WTC11 (cell line): ENCODE data around the gene DCLK2.

ENCODE experiments used
- JAZF1 ChIP-seq: fragments of 250-450 bp; sonication (Bioruptor Pico); IDR thresholded peaks from 2 replicates; pipeline ENCODE4 v1.9.0; 2021; ENCODE audit warnings: moderate library complexity, mild to moderate bottlenecking, inconsistent platforms
- TP53 ChIP-seq: sonication (generic); formaldehyde crosslinking; IDR thresholded peaks from 2 replicates; pipeline ENCODE4 v1.8.1; 2023; ENCODE audit warnings: mild to moderate bottlenecking, missing genetic modification reagents
- ZNF416 ChIP-seq: fragments of 250-450 bp; sonication (Bioruptor Pico); IDR thresholded peaks from 2 replicates; pipeline ENCODE4 v1.9.0; 2021; ENCODE audit warnings: mild to moderate bottlenecking, inconsistent platforms
- TF ChIP-seq, protein P1 (sequence below): sonication (generic); formaldehyde crosslinking; IDR thresholded peaks from 2 replicates; pipeline ENCODE4 v1.8.0; 2023; ENCODE audit warnings: missing genetic modification reagents, mild to moderate bottlenecking, borderline replicate concordance
- TF ChIP-seq, protein P2 (sequence below): fragments of 200-600 bp; IDR thresholded peaks from 2 replicates; pipeline ENCODE4 v1.8.0; 2022; ENCODE audit warnings: antibody characterized with exemption

DNA sequence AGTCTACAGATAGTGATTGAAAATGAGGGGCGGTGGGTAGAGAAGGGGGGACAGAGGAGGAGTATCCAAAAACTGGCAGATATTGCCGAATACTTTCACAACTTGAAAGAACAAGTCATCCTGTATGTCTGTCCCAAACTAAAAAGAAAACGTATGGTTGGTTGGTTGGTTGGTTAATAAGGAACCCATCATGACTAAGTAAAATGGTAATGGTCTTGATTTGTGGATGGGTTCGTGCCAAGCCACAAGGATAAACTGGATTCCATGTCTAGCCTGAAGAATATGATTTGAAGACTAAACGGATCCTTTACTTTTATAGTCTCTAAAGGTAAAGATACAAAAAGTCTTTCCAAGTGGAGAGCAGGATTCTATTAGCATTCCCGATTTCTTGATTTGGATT is 208.4 kb downstream of the DCLK2 start:
- TF ChIP-seq, protein P1, sequence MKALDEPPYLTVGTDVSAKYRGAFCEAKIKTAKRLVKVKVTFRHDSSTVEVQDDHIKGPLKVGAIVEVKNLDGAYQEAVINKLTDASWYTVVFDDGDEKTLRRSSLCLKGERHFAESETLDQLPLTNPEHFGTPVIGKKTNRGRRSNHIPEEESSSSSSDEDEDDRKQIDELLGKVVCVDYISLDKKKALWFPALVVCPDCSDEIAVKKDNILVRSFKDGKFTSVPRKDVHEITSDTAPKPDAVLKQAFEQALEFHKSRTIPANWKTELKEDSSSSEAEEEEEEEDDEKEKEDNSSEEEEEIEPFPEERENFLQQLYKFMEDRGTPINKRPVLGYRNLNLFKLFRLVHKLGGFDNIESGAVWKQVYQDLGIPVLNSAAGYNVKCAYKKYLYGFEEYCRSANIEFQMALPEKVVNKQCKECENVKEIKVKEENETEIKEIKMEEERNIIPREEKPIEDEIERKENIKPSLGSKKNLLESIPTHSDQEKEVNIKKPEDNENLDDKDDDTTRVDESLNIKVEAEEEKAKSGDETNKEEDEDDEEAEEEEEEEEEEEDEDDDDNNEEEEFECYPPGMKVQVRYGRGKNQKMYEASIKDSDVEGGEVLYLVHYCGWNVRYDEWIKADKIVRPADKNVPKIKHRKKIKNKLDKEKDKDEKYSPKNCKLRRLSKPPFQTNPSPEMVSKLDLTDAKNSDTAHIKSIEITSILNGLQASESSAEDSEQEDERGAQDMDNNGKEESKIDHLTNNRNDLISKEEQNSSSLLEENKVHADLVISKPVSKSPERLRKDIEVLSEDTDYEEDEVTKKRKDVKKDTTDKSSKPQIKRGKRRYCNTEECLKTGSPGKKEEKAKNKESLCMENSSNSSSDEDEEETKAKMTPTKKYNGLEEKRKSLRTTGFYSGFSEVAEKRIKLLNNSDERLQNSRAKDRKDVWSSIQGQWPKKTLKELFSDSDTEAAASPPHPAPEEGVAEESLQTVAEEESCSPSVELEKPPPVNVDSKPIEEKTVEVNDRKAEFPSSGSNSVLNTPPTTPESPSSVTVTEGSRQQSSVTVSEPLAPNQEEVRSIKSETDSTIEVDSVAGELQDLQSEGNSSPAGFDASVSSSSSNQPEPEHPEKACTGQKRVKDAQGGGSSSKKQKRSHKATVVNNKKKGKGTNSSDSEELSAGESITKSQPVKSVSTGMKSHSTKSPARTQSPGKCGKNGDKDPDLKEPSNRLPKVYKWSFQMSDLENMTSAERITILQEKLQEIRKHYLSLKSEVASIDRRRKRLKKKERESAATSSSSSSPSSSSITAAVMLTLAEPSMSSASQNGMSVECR (CRISPR knock-in tag), result no peak
- TF ChIP-seq TP53 (CRISPR knock-in tag), result no peak
- TF ChIP-seq, protein P2, sequence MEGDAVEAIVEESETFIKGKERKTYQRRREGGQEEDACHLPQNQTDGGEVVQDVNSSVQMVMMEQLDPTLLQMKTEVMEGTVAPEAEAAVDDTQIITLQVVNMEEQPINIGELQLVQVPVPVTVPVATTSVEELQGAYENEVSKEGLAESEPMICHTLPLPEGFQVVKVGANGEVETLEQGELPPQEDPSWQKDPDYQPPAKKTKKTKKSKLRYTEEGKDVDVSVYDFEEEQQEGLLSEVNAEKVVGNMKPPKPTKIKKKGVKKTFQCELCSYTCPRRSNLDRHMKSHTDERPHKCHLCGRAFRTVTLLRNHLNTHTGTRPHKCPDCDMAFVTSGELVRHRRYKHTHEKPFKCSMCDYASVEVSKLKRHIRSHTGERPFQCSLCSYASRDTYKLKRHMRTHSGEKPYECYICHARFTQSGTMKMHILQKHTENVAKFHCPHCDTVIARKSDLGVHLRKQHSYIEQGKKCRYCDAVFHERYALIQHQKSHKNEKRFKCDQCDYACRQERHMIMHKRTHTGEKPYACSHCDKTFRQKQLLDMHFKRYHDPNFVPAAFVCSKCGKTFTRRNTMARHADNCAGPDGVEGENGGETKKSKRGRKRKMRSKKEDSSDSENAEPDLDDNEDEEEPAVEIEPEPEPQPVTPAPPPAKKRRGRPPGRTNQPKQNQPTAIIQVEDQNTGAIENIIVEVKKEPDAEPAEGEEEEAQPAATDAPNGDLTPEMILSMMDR, result no peak
- TF ChIP-seq ZNF416, result no peak
- TF ChIP-seq JAZF1 (CRISPR knock-in tag), result no peak
